MCF 10A (cell line): Measurements from ENCODE around the gene SNX10. TPM values are rescaled to one million over a fixed set of nuclear protein-coding genes. Genes with fewer than 3 reads are reported as not detected.
A peak's percentile ranks its signal among the peaks of the same experiment; 100 is the strongest.
"Not testable (repeated sequence)": the region's sequence is repeated elsewhere in the genome, so short reads cannot be mapped to it uniquely, and the experiment has no call there.

Experiments used
- BruUV-seq: library from RNA; stranded (reverse); fragments of 400-500 nt; replicated peaks from 2 replicates; lab custom pipeline; 2021; lab: Mats Ljungman, UMichigan
- CTCF ChIA-PET: fragments of 300-600 bp; sonication (Branson Sonifier 250); formaldehyde crosslinking; extraction: SDS; loops from one replicate; lab custom pipeline; 2021; ENCODE audit warnings: antibody characterized with exemption, inconsistent platforms; lab: Yijun Ruan, JAX
- POLR2A ChIA-PET: fragments of 300-600, 350-650 bp; sonication (Branson Sonifier 250); formaldehyde crosslinking; extraction: SDS; loops from one replicate; lab custom pipeline; 2020; ENCODE audit warnings: antibody characterized with exemption, inconsistent platforms; lab: Yijun Ruan, JAX
- DNase-seq: peaks from one replicate; pipeline ENCODE4 v3.0.0-alpha.2; 2018; ENCODE audit not compliant: unreplicated experiment
- H3K27ac Mint-ChIP-seq: one replicate; pipeline ENCODE4 v1.8.0; 2022; ENCODE audit warnings: mild to moderate bottlenecking, low read depth, mixed read lengths; ENCODE audit not compliant: unreplicated experiment
- H3K27me3 Mint-ChIP-seq: one replicate; pipeline ENCODE4 v1.8.0; 2022; ENCODE audit warnings: mixed read lengths; ENCODE audit not compliant: insufficient read depth, unreplicated experiment
- H3K36me3 Mint-ChIP-seq: one replicate; pipeline ENCODE4 v1.8.0; 2022; ENCODE audit warnings: mild to moderate bottlenecking, moderate library complexity, mixed read lengths; ENCODE audit not compliant: insufficient read depth, unreplicated experiment
- H3K4me1 Mint-ChIP-seq: one replicate; pipeline ENCODE4 v1.8.0; 2022; ENCODE audit warnings: mixed read lengths; ENCODE audit not compliant: insufficient read depth, unreplicated experiment
- H3K4me3 Mint-ChIP-seq: one replicate; pipeline ENCODE4 v1.8.0; 2022; ENCODE audit warnings: mild to moderate bottlenecking, moderate library complexity, mixed read lengths; ENCODE audit not compliant: unreplicated experiment
- H3K9me3 Mint-ChIP-seq: one replicate; pipeline ENCODE4 v1.8.0; 2022; ENCODE audit warnings: mixed read lengths; ENCODE audit not compliant: unreplicated experiment
- CTCF ChIP-seq: fragments of 200-600 bp; IDR thresholded peaks from one replicate; pipeline ENCODE4 v1.8.0; 2022; ENCODE audit warnings: antibody characterized with exemption, mild to moderate bottlenecking; ENCODE audit not compliant: unreplicated experiment
- intact Hi-C: fragments of 100-400 bp; cut with micrococcal nuclease; formaldehyde crosslinking; loops from 2 replicates; pipeline ENCODE4 v1.14.1; 2022
- total RNA-seq: library from RNA; stranded (reverse); gene quantifications from 2 replicates; pipeline ENCODE4 v1.2.3, GENCODE V29; 2022

The SNX10 gene
- total RNA-seq, 1 experiment from 2014 or later = 7.1 TPM

GRCh38 chr7:26284477-26284876, 7.2 kb upstream of the SNX10 start:
- H3K4me1 Mint-ChIP-seq = no peaks in the 10 kb centered on the region
- no peak overlapping the region for H3K27ac Mint-ChIP-seq
- H3K4me3 Mint-ChIP-seq = no peak overlapping the region
- no peaks in the 10 kb centered on the region for H3K9me3 Mint-ChIP-seq
- H3K27me3 Mint-ChIP-seq = no peaks in the 10 kb centered on the region
- CTCF ChIA-PET = interaction anchor here (0.6 to 2.3 kb wide), 18 partner anchors 9 to 426 kb away, joined by 3 to 19 read pairs (median 5); no protein-coding TSS in a partner anchor
- no TSS peak for BruUV-seq
- DNase-seq = peak; percentile 56
- POLR2A ChIA-PET = interaction anchor here (0.5 to 1.9 kb wide), 14 partner anchors 9 to 428 kb away, joined by 3 to 13 read pairs (median 4); partner anchors contain the start of genes CBX3 and HNRNPA2B1
- intact Hi-C loops = loop anchor here (2.0 kb wide), 2 partner anchors 86 to 194 kb away; no protein-coding TSS in a partner anchor
- no peak for TF ChIP-seq CTCF
- no peaks in the 10 kb centered on the region for H3K36me3 Mint-ChIP-seq

GRCh38 chr7:26284995-26285632, 6.5 kb upstream of the SNX10 start:
- peak; percentile 81 for DNase-seq
- H3K27ac Mint-ChIP-seq = no peak overlapping the region
- peak; percentile 39 for TF ChIP-seq CTCF
- intact Hi-C loops = loop anchor here (2.0 kb wide), 2 partner anchors 86 to 194 kb away; no protein-coding TSS in a partner anchor
- ChIA-PET CTCF (interaction anchor here (0.6 to 2.3 kb wide), 25 partner anchors 9 to 702 kb away, joined by 3 to 19 read pairs (median 5); no protein-coding TSS in a partner anchor), POLR2A (interaction anchor here (0.5 to 1.9 kb wide), 16 partner anchors 9 to 429 kb away, joined by 3 to 13 read pairs (median 4); partner anchors contain the start of genes CBX3 and HNRNPA2B1)
- no peaks in the 10 kb centered on the region for H3K4me1 Mint-ChIP-seq
- H3K36me3 Mint-ChIP-seq = no peaks in the 10 kb centered on the region
- H3K27me3 Mint-ChIP-seq = no peaks in the 10 kb centered on the region
- BruUV-seq = no TSS peak
- H3K9me3 Mint-ChIP-seq = no peaks in the 10 kb centered on the region
- no peak overlapping the region for H3K4me3 Mint-ChIP-seq

- no peaks in the 10 kb centered on the region for H3K9me3 Mint-ChIP-seq
- ChIA-PET CTCF (interaction anchor here (1.0 to 2.3 kb wide), 6 partner anchors 19 to 196 kb away, joined by 3 to 19 read pairs (median 9); no protein-coding TSS in a partner anchor), POLR2A (interaction anchor here (1.9 kb wide), 2 partner anchors 86 to 88 kb away, joined by 7 to 13 read pairs; partner anchors contain the start of gene HNRNPA2B1)
- no peaks in the 10 kb centered on the region for H3K36me3 Mint-ChIP-seq
- H3K4me3 Mint-ChIP-seq = no peak overlapping the region
- BruUV-seq = no TSS peak
- no peak for DNase-seq
- no peak overlapping the region for H3K27ac Mint-ChIP-seq
- intact Hi-C loops = no loop called here
- no peak for TF ChIP-seq CTCF
- H3K27me3 Mint-ChIP-seq = no peaks in the 10 kb centered on the region
- H3K4me1 Mint-ChIP-seq = no peaks in the 10 kb centered on the region
These were observed 5.5 kb upstream of the SNX10 start for GRCh38 chr7:26286157-26286556.

- BruUV-seq, H3K4me3 Mint-ChIP-seq, intact Hi-C loops, H3K36me3 Mint-ChIP-seq, H3K9me3 Mint-ChIP-seq, DNase-seq, H3K27me3 Mint-ChIP-seq, H3K27ac Mint-ChIP-seq, POLR2A ChIA-PET: not testable (repeated sequence)
- H3K4me1 Mint-ChIP-seq = peaks cover 14% of the 10 kb centered on the region
- CTCF ChIA-PET = interaction anchor here (0.6 to 2.6 kb wide), 3 partner anchors 107 to 395 kb away, joined by 7 to 11 read pairs (median 8); no protein-coding TSS in a partner anchor
These were observed 3.5 kb upstream of the SNX10 start for GRCh38 chr7:26288126-26288525.
